ENCODE results near the gene NAMPT. TPM values are rescaled to one million over a fixed set of nuclear protein-coding genes. Genes with fewer than 3 reads are reported as not detected.
A peak's percentile ranks its signal among the peaks of the same experiment; 100 is the strongest.

The NAMPT gene
- total and polyA plus RNA-seq, 9 of the 15 experiments (the other 6 are each of a cell fraction or from before 2014, with no cell fraction given), result 41.1 to 160 (median 106) TPM

DNA sequence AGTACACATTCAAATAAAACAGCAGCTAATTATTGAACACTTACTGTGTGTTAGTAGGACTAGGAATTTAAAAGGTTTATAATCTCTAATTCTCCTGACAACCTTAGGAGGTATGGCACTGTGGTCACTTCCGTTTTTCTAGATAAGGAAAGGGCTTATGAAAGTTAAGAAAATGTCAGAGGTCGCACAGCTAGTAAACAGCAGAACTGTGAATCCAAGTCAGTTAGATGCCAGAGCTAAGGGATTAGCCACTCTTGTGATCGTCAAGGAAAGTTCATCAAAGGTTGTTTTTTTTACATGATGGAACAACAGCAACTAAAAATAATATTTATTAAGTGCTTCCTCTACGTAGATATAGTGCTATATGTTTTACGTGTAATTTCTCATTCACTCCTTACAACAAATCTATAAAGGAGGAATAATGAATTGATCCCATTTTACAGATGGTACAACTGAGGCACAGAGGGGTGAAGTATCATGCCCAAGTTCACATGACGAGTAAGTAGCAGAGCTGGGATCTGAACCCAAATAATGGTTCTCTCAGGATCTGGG is 84.9 kb downstream of the NAMPT start (continued):
- TF ChIP-seq HNRNPUL1 (IDR thresholded peaks at IDR 0.05; ENCODE audit: low read length) (no peak), POLR2H (tag; IDR thresholded peaks at IDR 0.05; ENCODE audit: low read depth) (0 out of 2 replicates have a peak, but pooled peaks have one; percentile 44), ZNF175 (CRISPR knock-in tag; IDR thresholded peaks at IDR 0.05; ENCODE audit: low read depth) (peak; percentile 83; the same call in 1 of the 2 replicates), SMARCC2 (IDR thresholded peaks at IDR 0.05; ENCODE audit: low read depth) (0 out of 2 replicates have a peak, but pooled peaks have one; percentile 22), DNMT1 (IDR thresholded peaks at IDR 0.05) (no peak), NR2C1 (IDR thresholded peaks at IDR 0.05) (peak; percentile 84), NR2C1 (tag; IDR thresholded peaks at IDR 0.05) (peak; percentile 90), ZBTB8A (IDR thresholded peaks at IDR 0.05; ENCODE audit: partially characterized antibody) (no peak), NCOA2 (IDR thresholded peaks at IDR 0.05; ENCODE audit: partially characterized antibody in 2 of 2) (no peak), FOXP1 (CRISPR knock-in tag; IDR thresholded peaks at IDR 0.05) (no peak), RBM25 (IDR thresholded peaks at IDR 0.05; ENCODE audit: low read depth, low read length, severe bottlenecking) (peak; percentile 82), GATA2 (CRISPR knock-in tag; IDR thresholded peaks at IDR 0.05) (0 out of 2 replicates have a peak, but pooled peaks have one; percentile 29), ETV6 (IDR thresholded peaks at IDR 0.05; ENCODE audit: borderline replicate concordance in 1 of 2, low read depth in 2 of 2, low read length in 1 of 2) (0 out of 4 replicates have a peak, but pooled peaks of 1 of the 2 experiments have one; percentile 37), ETV6 (CRISPR knock-in tag; IDR thresholded peaks at IDR 0.05; ENCODE audit: borderline replicate concordance) (no peak), ZNF780A (CRISPR knock-in tag; IDR thresholded peaks at IDR 0.05) (0 out of 2 replicates have a peak, but pooled peaks have one; percentile 18), MYBL2 (IDR thresholded peaks at IDR 0.05; ENCODE audit: low read depth) (no peak), MYBL2 (CRISPR knock-in tag; IDR thresholded peaks at IDR 0.05; ENCODE audit: borderline replicate concordance) (no peak), ELF1 (tag; IDR thresholded peaks at IDR 0.05) (peak; percentile 46; the same call in 1 of the 2 replicates), SPI1 (IDR thresholded peaks at IDR 0.05; ENCODE audit: borderline replicate concordance, low read depth, low read length) (peak; percentile 94), ZNF707 (CRISPR knock-in tag; conservative IDR thresholded peaks at IDR 0.05) (no peak)
- TF ChIP-seq, protein P1, sequence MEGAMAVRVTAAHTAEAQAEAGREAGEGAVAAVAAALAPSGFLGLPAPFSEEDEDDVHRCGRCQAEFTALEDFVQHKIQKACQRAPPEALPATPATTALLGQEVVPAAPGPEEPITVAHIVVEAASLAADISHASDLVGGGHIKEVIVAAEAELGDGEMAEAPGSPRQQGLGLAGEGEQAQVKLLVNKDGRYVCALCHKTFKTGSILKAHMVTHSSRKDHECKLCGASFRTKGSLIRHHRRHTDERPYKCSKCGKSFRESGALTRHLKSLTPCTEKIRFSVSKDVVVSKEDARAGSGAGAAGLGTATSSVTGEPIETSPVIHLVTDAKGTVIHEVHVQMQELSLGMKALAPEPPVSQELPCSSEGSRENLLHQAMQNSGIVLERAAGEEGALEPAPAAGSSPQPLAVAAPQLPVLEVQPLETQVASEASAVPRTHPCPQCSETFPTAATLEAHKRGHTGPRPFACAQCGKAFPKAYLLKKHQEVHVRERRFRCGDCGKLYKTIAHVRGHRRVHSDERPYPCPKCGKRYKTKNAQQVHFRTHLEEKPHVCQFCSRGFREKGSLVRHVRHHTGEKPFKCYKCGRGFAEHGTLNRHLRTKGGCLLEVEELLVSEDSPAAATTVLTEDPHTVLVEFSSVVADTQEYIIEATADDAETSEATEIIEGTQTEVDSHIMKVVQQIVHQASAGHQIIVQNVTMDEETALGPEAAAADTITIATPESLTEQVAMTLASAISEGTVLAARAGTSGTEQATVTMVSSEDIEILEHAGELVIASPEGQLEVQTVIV (CRISPR knock-in tag; IDR thresholded peaks at IDR 0.05; ENCODE audit: borderline replicate concordance), result peak; percentile 39; the same call in 1 of the 2 replicates
- TF ChIP-seq, protein P2, sequence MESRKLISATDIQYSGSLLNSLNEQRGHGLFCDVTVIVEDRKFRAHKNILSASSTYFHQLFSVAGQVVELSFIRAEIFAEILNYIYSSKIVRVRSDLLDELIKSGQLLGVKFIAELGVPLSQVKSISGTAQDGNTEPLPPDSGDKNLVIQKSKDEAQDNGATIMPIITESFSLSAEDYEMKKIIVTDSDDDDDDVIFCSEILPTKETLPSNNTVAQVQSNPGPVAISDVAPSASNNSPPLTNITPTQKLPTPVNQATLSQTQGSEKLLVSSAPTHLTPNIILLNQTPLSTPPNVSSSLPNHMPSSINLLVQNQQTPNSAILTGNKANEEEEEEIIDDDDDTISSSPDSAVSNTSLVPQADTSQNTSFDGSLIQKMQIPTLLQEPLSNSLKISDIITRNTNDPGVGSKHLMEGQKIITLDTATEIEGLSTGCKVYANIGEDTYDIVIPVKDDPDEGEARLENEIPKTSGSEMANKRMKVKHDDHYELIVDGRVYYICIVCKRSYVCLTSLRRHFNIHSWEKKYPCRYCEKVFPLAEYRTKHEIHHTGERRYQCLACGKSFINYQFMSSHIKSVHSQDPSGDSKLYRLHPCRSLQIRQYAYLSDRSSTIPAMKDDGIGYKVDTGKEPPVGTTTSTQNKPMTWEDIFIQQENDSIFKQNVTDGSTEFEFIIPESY (CRISPR knock-in tag; IDR thresholded peaks at IDR 0.05), result no peak
- TF ChIP-seq, protein P3, sequence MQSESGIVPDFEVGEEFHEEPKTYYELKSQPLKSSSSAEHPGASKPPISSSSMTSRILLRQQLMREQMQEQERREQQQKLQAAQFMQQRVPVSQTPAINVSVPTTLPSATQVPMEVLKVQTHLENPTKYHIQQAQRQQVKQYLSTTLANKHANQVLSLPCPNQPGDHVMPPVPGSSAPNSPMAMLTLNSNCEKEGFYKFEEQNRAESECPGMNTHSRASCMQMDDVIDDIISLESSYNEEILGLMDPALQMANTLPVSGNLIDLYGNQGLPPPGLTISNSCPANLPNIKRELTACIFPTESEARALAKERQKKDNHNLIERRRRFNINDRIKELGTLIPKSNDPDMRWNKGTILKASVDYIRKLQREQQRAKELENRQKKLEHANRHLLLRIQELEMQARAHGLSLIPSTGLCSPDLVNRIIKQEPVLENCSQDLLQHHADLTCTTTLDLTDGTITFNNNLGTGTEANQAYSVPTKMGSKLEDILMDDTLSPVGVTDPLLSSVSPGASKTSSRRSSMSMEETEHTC (IDR thresholded peaks at IDR 0.05), result no peak

All from K562 (cell line).